ENCODE results near the gene GDPGP1. TPM values are rescaled to one million over a fixed set of nuclear protein-coding genes. Genes with fewer than 3 reads are reported as not detected.

Gene GDPGP1
- total and polyA plus RNA-seq, 10 of the 15 experiments (the other 5 are each of a cell fraction or from before 2014, with no cell fraction given): 0.68 to 8.9 (median 3.0) TPM

- Histone ChIP-seq H2AFZ (ENCODE audit: control insufficient read depth, low read depth, low read length) (no peak overlapping the region), H3K4me2 (ENCODE audit: control insufficient read depth, insufficient read depth) (no peak overlapping the region), H3K27ac (ENCODE audit: control insufficient read depth, insufficient read depth) (no peak overlapping the region), H3K36me3 (ENCODE audit: control insufficient read depth in 2 of 2, insufficient read depth in 2 of 2, low read length in 1 of 2) (no peaks in the 10 kb centered on the region), H4K20me1 (ENCODE audit: control insufficient read depth, insufficient read depth) (no peaks in the 10 kb centered on the region), H3K9ac (ENCODE audit: control insufficient read depth, insufficient read depth, low read length) (no peak overlapping the region), H3K4me3 (no peak overlapping the region), H3K9me3 (replicated peaks; ENCODE audit: control insufficient read depth, insufficient read depth, low read length) (no peaks in the 10 kb centered on the region), H3K4me1 (ENCODE audit: control insufficient read depth, insufficient read depth, low read length) (peaks cover 34% of the 10 kb centered on the region), H3K27me3 (replicated peaks in 1 of 2; ENCODE audit: control insufficient read depth in 2 of 2, insufficient read depth in 2 of 2, low read length in 1 of 2) (no peaks in the 10 kb centered on the region; a peak in 1 of 4 replicates), H3K79me2 (ENCODE audit: control insufficient read depth, insufficient read depth, low read length) (peaks cover 24% of the 10 kb centered on the region)
- CTCF ChIA-PET: interaction anchor here (0.7 to 3.6 kb wide), 3 partner anchors 30 to 111 kb away, joined by 3 to 10 read pairs (median 7); partner anchors contain the start of genes CIB1 and GDPGP1
- TF ChIP-seq KDM1A (IDR thresholded peaks at IDR 0.05; ENCODE audit: borderline replicate concordance): no peak
- ATAC-seq: no peak
- FAIRE-seq: no peak
- WGBS (ENCODE audit: insufficient coverage, insufficient replicate concordance, low lambda C conversion rate, missing lambda C conversion rate): 81% methylated on average over 5 of the region's 5 CpGs
- BruUV-seq (replicated peaks): no TSS peak
- DNase-seq (ENCODE audit: low read depth, low spot score): no peak
- SMC1A ChIA-PET (ENCODE audit: uncharacterized antibody, unreplicated experiment): interaction anchor here (1.0 to 1.7 kb wide), 4 partner anchors 13 to 31 kb away, joined by 3 to 4 read pairs (median 4); partner anchors contain the start of gene TTLL13
- POLR2A ChIA-PET: interaction anchor here (0.5 to 2.1 kb wide), 4 partner anchors 13 to 711 kb away, joined by 3 to 25 read pairs (median 4); partner anchors contain the start of genes CIB1, GDPGP1 and TTLL13
- in situ Hi-C loops (cut with MboI) (no loop called here), intact Hi-C loops (cut with micrococcal nuclease; ENCODE audit: unreplicated experiment) (no loop called here)
- RAD21 ChIA-PET (ENCODE audit: unreplicated experiment): no interaction called here
These were observed 28.4 kb downstream of the GDPGP1 start for GRCh38 chr15:90262426-90262825.

- no TSS peak for BruUV-seq (replicated peaks)
- TF ChIP-seq IRF3 (IDR thresholded peaks at IDR 0.05): no peak
- 0 out of 3 replicates have a peak, but pooled peaks have one; percentile 7 for TF ChIP-seq POU2F2 (IDR thresholded peaks at IDR 0.05; ENCODE audit: borderline replicate concordance, low read depth, low read length)
- POLR2A ChIA-PET: no interaction called here
- H2AFZ ChIP-seq (ENCODE audit: control insufficient read depth, low read depth, low read length): peak overlapping the region; percentile 95
- RAD21 ChIA-PET (ENCODE audit: unreplicated experiment): no interaction called here
- peak overlapping the region; percentile 87 for H3K27ac ChIP-seq (ENCODE audit: control insufficient read depth, insufficient read depth)
- H3K4me2 ChIP-seq (ENCODE audit: control insufficient read depth, insufficient read depth): peak overlapping the region; percentile 83
- intact Hi-C loops (cut with micrococcal nuclease; ENCODE audit: unreplicated experiment) (no loop called here), in situ Hi-C loops (cut with MboI) (no loop called here)
- DNase-seq (ENCODE audit: low read depth, low spot score) (no peak), FAIRE-seq (no peak), ATAC-seq (peak; percentile 39)
- peak overlapping the region; percentile 82 for H3K4me3 ChIP-seq
- WGBS (ENCODE audit: insufficient coverage, insufficient replicate concordance, low lambda C conversion rate, missing lambda C conversion rate): 20% methylated on average over 4 of the region's 4 CpGs
- CTCF ChIA-PET: no interaction called here
- H3K79me2 ChIP-seq (ENCODE audit: control insufficient read depth, insufficient read depth, low read length): peaks cover 39% of the 10 kb centered on the region
- no peaks in the 10 kb centered on the region for H3K27me3 ChIP-seq (replicated peaks in 1 of 2; ENCODE audit: control insufficient read depth in 2 of 2, insufficient read depth in 2 of 2, low read length in 1 of 2)
- peak overlapping the region; percentile 82 for H3K9ac ChIP-seq (ENCODE audit: control insufficient read depth, insufficient read depth, low read length)
- no peaks in the 10 kb centered on the region for H4K20me1 ChIP-seq (ENCODE audit: control insufficient read depth, insufficient read depth)
- H3K4me1 ChIP-seq (ENCODE audit: control insufficient read depth, insufficient read depth, low read length): peaks cover 19% of the 10 kb centered on the region
- H3K36me3 ChIP-seq (ENCODE audit: control insufficient read depth in 2 of 2, insufficient read depth in 2 of 2, low read length in 1 of 2): no peaks in the 10 kb centered on the region
- H3K9me3 ChIP-seq (replicated peaks; ENCODE audit: control insufficient read depth, insufficient read depth, low read length): no peaks in the 10 kb centered on the region
- SMC1A ChIA-PET (ENCODE audit: uncharacterized antibody, unreplicated experiment): no interaction called here
These were observed 30.7 kb downstream of the GDPGP1 start for GRCh38 chr15:90264671-90265070.
